Amniotic epithelial cell (primary cell): Measurements from ENCODE around the gene PPP3CA.
A peak's percentile ranks its signal among the peaks of the same experiment; 100 is the strongest.

Experiments
- DNase-seq: peaks from one replicate; pipeline ENCODE4 v3.0.0-alpha.2; 2010; ENCODE audit warnings: low read depth

The PPP3CA gene

GRCh38 chr4:101049549-101050001 lies 297.8 kb downstream of the PPP3CA start:
- DNase-seq, result no peak

- no peak for DNase-seq
Observed at GRCh38 chr4:101044766-101045165, 302.6 kb downstream of the PPP3CA start.

- DNase-seq, result no peak
Observed at GRCh38 chr4:101042847-101043246, 304.5 kb downstream of the PPP3CA start.

- no peak for DNase-seq
Observed at GRCh38 chr4:101040776-101041175, 306.6 kb downstream of the PPP3CA start.

- no peak for DNase-seq
Observed at GRCh38 chr4:101039367-101039766, 308.0 kb downstream of the PPP3CA start.

- peak; percentile 10 for DNase-seq
Observed at GRCh38 chr4:101037938-101038413, 309.4 kb downstream of the PPP3CA start.

GRCh38 chr4:101037249-101037648 lies 310.1 kb downstream of the PPP3CA start:
- peak; percentile 39 for DNase-seq

- DNase-seq, result no peak
Observed at GRCh38 chr4:101035487-101035886, 311.8 kb downstream of the PPP3CA start.

GRCh38 chr4:101033986-101034385 lies 313.3 kb downstream of the PPP3CA start:
- DNase-seq, result no peak

GRCh38 chr4:101032541-101032940 lies 314.8 kb downstream of the PPP3CA start:
- DNase-seq, result no peak

- no peak for DNase-seq
Observed at GRCh38 chr4:101031971-101032370, 315.4 kb downstream of the PPP3CA start.

- no peak for DNase-seq
Observed at GRCh38 chr4:101028886-101029285, 318.4 kb downstream of the PPP3CA start.

- peak; percentile 35 for DNase-seq
Observed at GRCh38 chr4:101027721-101028120, 319.6 kb downstream of the PPP3CA start.

- no peak for DNase-seq
Observed at GRCh38 chr4:101025755-101026154, 321.6 kb downstream of the PPP3CA start.

GRCh38 chr4:101022151-101023024 lies 324.9 kb downstream of the PPP3CA start:
- peak; percentile 37 for DNase-seq

GRCh38 chr4:101020956-101021355 lies 326.4 kb downstream of the PPP3CA start:
- peak; percentile 85 for DNase-seq

- DNase-seq, result peak; percentile 28
Observed at GRCh38 chr4:101019941-101020401, 327.4 kb downstream of the PPP3CA start.

- no peak for DNase-seq
Observed at GRCh38 chr4:101019313-101019712, 328.0 kb downstream of the PPP3CA start.

- DNase-seq, result no peak
Observed at GRCh38 chr4:101018836-101019235, 328.5 kb downstream of the PPP3CA start.

- DNase-seq, result no peak
Observed at GRCh38 chr4:101014417-101014816, 332.9 kb downstream of the PPP3CA start.

- DNase-seq, result no peak
Observed at GRCh38 chr4:101010987-101011386, 336.3 kb downstream of the PPP3CA start.

GRCh38 chr4:101009471-101009870 lies 337.9 kb downstream of the PPP3CA start:
- DNase-seq, result no peak

- DNase-seq, result no peak
Observed at GRCh38 chr4:101008503-101008902, 338.8 kb downstream of the PPP3CA start.

GRCh38 chr4:101005659-101006058 lies 341.7 kb downstream of the PPP3CA start:
- DNase-seq, result no peak
